WTC11 (cell line): ENCODE data around the gene PLK2. TPM values are rescaled to one million over a fixed set of nuclear protein-coding genes. Genes with fewer than 3 reads are reported as not detected.

Experiments used
- ATAC-seq: fragments of 200-7000 bp; cut with Tn5 transposase; 2 replicates; pipeline ENCODE4 v1.10.0; 2021; ENCODE audit warnings: mild to moderate bottlenecking, moderate library complexity
- CTCF ChIA-PET: fragments of 300-600 bp; sonication (Branson Sonifier 250); formaldehyde crosslinking; loops from one replicate; lab custom pipeline; 2021; ENCODE audit warnings: antibody characterized with exemption; lab: Charles Lee
- POLR2A ChIA-PET: fragments of 350-600 bp; sonication (Branson Sonifier 250); formaldehyde crosslinking; loops from one replicate; lab custom pipeline; 2021; ENCODE audit warnings: antibody characterized with exemption; lab: Charles Lee
- DNase-seq: peaks from one replicate; pipeline ENCODE4 v3.0.0; 2021; ENCODE audit warnings: low spot score
- H3K27ac Mint-ChIP-seq: 2 replicates; pipeline ENCODE4 v1.8.0; 2021; ENCODE audit warnings: mixed read lengths
- H3K27me3 Mint-ChIP-seq: 2 replicates; pipeline ENCODE4 v1.8.0; 2021; ENCODE audit warnings: low read depth, mild to moderate bottlenecking, moderate library complexity, mixed read lengths
- H3K36me3 Mint-ChIP-seq: 2 replicates; pipeline ENCODE4 v1.8.0; 2021; ENCODE audit warnings: mixed read lengths
- H3K4me1 Mint-ChIP-seq: 2 replicates; pipeline ENCODE4 v1.8.0; 2022; ENCODE audit warnings: mixed read lengths
- H3K4me3 Mint-ChIP-seq: 2 replicates; pipeline ENCODE4 v1.8.0; 2021; ENCODE audit warnings: mild to moderate bottlenecking, moderate library complexity, mixed read lengths
- H3K9me3 Mint-ChIP-seq: 2 replicates; pipeline ENCODE4 v1.8.0; 2021; ENCODE audit warnings: mixed read lengths
- CDX4 ChIP-seq: fragments of 250-450 bp; sonication (Bioruptor Pico); IDR thresholded peaks from 2 replicates; pipeline ENCODE4 v1.9.0; 2021; ENCODE audit warnings: moderate library complexity, mild to moderate bottlenecking, inconsistent platforms, borderline replicate concordance
- CREB1 ChIP-seq: sonication (generic); formaldehyde crosslinking; IDR thresholded peaks from 2 replicates; pipeline ENCODE4 v1.8.0; 2023; ENCODE audit warnings: mild to moderate bottlenecking, missing genetic modification reagents
- E2F1 ChIP-seq: sonication (generic); formaldehyde crosslinking; IDR thresholded peaks from 2 replicates; pipeline ENCODE4 v1.8.0; 2022; ENCODE audit warnings: mild to moderate bottlenecking, missing genetic modification reagents
- ELF4 ChIP-seq: sonication (generic); formaldehyde crosslinking; IDR thresholded peaks from 2 replicates; pipeline ENCODE4 v1.8.1; 2022; ENCODE audit warnings: low read depth, mild to moderate bottlenecking, moderate library complexity, missing genetic modification reagents
- FOXP1 ChIP-seq: sonication (generic); formaldehyde crosslinking; IDR thresholded peaks from 2 replicates; pipeline ENCODE4 v1.8.0; 2022; ENCODE audit warnings: missing genetic modification reagents, mild to moderate bottlenecking, moderate library complexity, borderline replicate concordance
- HMGXB4 ChIP-seq: sonication (generic); formaldehyde crosslinking; IDR thresholded peaks from 2 replicates; pipeline ENCODE4 v1.8.1; 2023; ENCODE audit warnings: mild to moderate bottlenecking, moderate library complexity, missing genetic modification reagents
- IRF1 ChIP-seq: sonication (generic); formaldehyde crosslinking; IDR thresholded peaks from 2 replicates; pipeline ENCODE4 v1.8.0; 2023; ENCODE audit warnings: missing genetic modification reagents
- IRF2 ChIP-seq: sonication (generic); formaldehyde crosslinking; IDR thresholded peaks from 2 replicates; pipeline ENCODE4 v1.8.0; 2022; ENCODE audit warnings: low read depth, missing genetic modification reagents, borderline replicate concordance
- NFE2L1 ChIP-seq: sonication (generic); formaldehyde crosslinking; IDR thresholded peaks from 2 replicates; pipeline ENCODE4 v1.8.1; 2023; ENCODE audit warnings: missing genetic modification reagents
- NFYB ChIP-seq: sonication (generic); formaldehyde crosslinking; conservative IDR thresholded peaks from 2 replicates; pipeline ENCODE4 v1.8.0; 2022; ENCODE audit warnings: low read depth, missing genetic modification reagents
- PREB ChIP-seq: sonication (generic); formaldehyde crosslinking; IDR thresholded peaks from 2 replicates; pipeline ENCODE4 v1.8.1; 2022; ENCODE audit warnings: mild to moderate bottlenecking, missing genetic modification reagents, moderate library complexity, borderline replicate concordance
- TCF7 ChIP-seq: sonication (generic); formaldehyde crosslinking; IDR thresholded peaks from 2 replicates; pipeline ENCODE4 v1.8.0; 2022; ENCODE audit warnings: mild to moderate bottlenecking, low read depth, missing genetic modification reagents, moderate library complexity
- TEAD1 ChIP-seq: sonication (generic); formaldehyde crosslinking; IDR thresholded peaks from 2 replicates; pipeline ENCODE4 v1.8.0; 2022; ENCODE audit warnings: mild to moderate bottlenecking, missing genetic modification reagents
- TEAD4 ChIP-seq: sonication (generic); formaldehyde crosslinking; IDR thresholded peaks from 2 replicates; pipeline ENCODE4 v1.8.0; 2022; ENCODE audit warnings: mild to moderate bottlenecking, missing genetic modification reagents
- ZBTB21 ChIP-seq: sonication (generic); formaldehyde crosslinking; IDR thresholded peaks from 2 replicates; pipeline ENCODE4 v1.8.1; 2023; ENCODE audit warnings: mild to moderate bottlenecking, missing genetic modification reagents, borderline replicate concordance
- ZNF396 ChIP-seq: fragments of 250-450 bp; sonication (Bioruptor Pico); IDR thresholded peaks from 2 replicates; pipeline ENCODE4 v1.8.0; 2021; ENCODE audit warnings: mild to moderate bottlenecking, moderate library complexity, borderline replicate concordance
- ZNF416 ChIP-seq: fragments of 250-450 bp; sonication (Bioruptor Pico); IDR thresholded peaks from 2 replicates; pipeline ENCODE4 v1.9.0; 2021; ENCODE audit warnings: mild to moderate bottlenecking, inconsistent platforms
- ZNF512 ChIP-seq: sonication (generic); formaldehyde crosslinking; IDR thresholded peaks from 2 replicates; pipeline ENCODE4 v1.8.1; 2022; ENCODE audit warnings: missing genetic modification reagents, borderline replicate concordance
- total RNA-seq: library from RNA; stranded (reverse); gene quantifications from 3 replicates; pipeline ENCODE4 v1.2.3, GENCODE V29; 2021

The PLK2 gene
- total RNA-seq, 1 experiment from 2014 or later: 37.1 TPM

GRCh38 chr5:58450811-58451629 is 8.9 kb downstream of the PLK2 start:
- DNase-seq (no peak), ATAC-seq (no peak)
- peaks cover 10% of the 10 kb centered on the region for H3K9me3 Mint-ChIP-seq
- no peak overlapping the region for H3K4me3 Mint-ChIP-seq
- H3K27ac Mint-ChIP-seq: no peak overlapping the region
- ChIA-PET POLR2A (no interaction called here), CTCF (no interaction called here)
- no peaks in the 10 kb centered on the region for H3K4me1 Mint-ChIP-seq
- no peaks in the 10 kb centered on the region for H3K27me3 Mint-ChIP-seq
- no peak for TF ChIP-seq NFE2L1 (CRISPR knock-in tag)
- no peak for TF ChIP-seq FOXP1 (CRISPR knock-in tag)
- TF ChIP-seq ZNF416: no peak
- TF ChIP-seq ZNF512 (CRISPR knock-in tag): no peak
- TF ChIP-seq TEAD1: no peak
- TF ChIP-seq IRF2 (CRISPR knock-in tag): no peak
- no peak for TF ChIP-seq ELF4 (CRISPR knock-in tag)
- TF ChIP-seq CREB1 (CRISPR knock-in tag): no peak
- no peak for TF ChIP-seq NFYB (CRISPR knock-in tag)
- no peak for TF ChIP-seq IRF1 (CRISPR knock-in tag)
- TF ChIP-seq HMGXB4: no peak
- TF ChIP-seq TEAD4: no peak
- no peak for TF ChIP-seq TCF7 (CRISPR knock-in tag)
- no peak for TF ChIP-seq E2F1 (CRISPR knock-in tag)
- H3K36me3 Mint-ChIP-seq: peaks cover 41% of the 10 kb centered on the region

- ChIA-PET POLR2A (no interaction called here), CTCF (no interaction called here)
- H3K27ac Mint-ChIP-seq: no peak overlapping the region
- peaks cover 17% of the 10 kb centered on the region for H3K9me3 Mint-ChIP-seq
- peaks cover 35% of the 10 kb centered on the region for H3K36me3 Mint-ChIP-seq
- no peaks in the 10 kb centered on the region for H3K4me1 Mint-ChIP-seq
- no peak overlapping the region for H3K4me3 Mint-ChIP-seq
- no peaks in the 10 kb centered on the region for H3K27me3 Mint-ChIP-seq
- ATAC-seq (no peak), DNase-seq (no peak)
- TF ChIP-seq CDX4: no peak
- no peak for TF ChIP-seq TEAD1
- no peak for TF ChIP-seq PREB
- TF ChIP-seq ZNF396: no peak
- TF ChIP-seq ZBTB21 (CRISPR knock-in tag): no peak
Measured at GRCh38 chr5:58450018-58450417, 9.9 kb downstream of the PLK2 start.
